ENCODE results near the gene SLC35D2.

DNA sequence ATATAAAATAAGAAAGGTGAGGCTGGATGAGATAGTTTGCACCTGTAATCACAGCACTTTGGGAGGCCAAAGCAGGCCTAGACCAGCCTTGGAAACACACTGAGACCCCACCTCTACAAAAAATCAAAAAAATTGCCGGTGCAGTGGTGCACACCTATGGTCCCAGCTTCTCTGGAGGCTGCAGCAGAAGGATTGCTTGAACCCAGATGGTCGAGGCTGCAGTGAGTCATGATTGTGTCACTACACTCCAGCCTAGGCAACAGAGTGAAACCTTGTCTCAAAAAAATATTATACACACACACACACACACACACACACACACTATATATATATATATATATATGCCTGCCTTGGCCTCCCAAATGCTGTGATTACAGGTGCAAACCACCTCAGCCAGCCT is 1.3 kb downstream of the SLC35D2 start:
- TF ChIP-seq, protein P1, sequence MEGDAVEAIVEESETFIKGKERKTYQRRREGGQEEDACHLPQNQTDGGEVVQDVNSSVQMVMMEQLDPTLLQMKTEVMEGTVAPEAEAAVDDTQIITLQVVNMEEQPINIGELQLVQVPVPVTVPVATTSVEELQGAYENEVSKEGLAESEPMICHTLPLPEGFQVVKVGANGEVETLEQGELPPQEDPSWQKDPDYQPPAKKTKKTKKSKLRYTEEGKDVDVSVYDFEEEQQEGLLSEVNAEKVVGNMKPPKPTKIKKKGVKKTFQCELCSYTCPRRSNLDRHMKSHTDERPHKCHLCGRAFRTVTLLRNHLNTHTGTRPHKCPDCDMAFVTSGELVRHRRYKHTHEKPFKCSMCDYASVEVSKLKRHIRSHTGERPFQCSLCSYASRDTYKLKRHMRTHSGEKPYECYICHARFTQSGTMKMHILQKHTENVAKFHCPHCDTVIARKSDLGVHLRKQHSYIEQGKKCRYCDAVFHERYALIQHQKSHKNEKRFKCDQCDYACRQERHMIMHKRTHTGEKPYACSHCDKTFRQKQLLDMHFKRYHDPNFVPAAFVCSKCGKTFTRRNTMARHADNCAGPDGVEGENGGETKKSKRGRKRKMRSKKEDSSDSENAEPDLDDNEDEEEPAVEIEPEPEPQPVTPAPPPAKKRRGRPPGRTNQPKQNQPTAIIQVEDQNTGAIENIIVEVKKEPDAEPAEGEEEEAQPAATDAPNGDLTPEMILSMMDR (IDR thresholded peaks at IDR 0.05; ENCODE audit: low read depth, low read length, poor library complexity, severe bottlenecking): no peak
- no peak for TF ChIP-seq EZH2phosphoT487 (IDR thresholded peaks at IDR 0.05; ENCODE audit: borderline replicate concordance, low read length)

Data from DOHH2 (cell line).